HG03432 (cell line): ENCODE results near the gene KIFC3.
"Not testable (repeated sequence)": the region's sequence is repeated elsewhere in the genome, so short reads cannot be mapped to it uniquely, and the experiment has no call there.

ENCODE experiments used
- ATAC-seq: cut with Tn5 transposase; IDR thresholded peaks from one replicate; pipeline ENCODE4 v1.9.1; 2021; ENCODE audit warnings: mild to moderate bottlenecking, moderate library complexity; ENCODE audit not compliant: unreplicated experiment

KIFC3 gene

DNA sequence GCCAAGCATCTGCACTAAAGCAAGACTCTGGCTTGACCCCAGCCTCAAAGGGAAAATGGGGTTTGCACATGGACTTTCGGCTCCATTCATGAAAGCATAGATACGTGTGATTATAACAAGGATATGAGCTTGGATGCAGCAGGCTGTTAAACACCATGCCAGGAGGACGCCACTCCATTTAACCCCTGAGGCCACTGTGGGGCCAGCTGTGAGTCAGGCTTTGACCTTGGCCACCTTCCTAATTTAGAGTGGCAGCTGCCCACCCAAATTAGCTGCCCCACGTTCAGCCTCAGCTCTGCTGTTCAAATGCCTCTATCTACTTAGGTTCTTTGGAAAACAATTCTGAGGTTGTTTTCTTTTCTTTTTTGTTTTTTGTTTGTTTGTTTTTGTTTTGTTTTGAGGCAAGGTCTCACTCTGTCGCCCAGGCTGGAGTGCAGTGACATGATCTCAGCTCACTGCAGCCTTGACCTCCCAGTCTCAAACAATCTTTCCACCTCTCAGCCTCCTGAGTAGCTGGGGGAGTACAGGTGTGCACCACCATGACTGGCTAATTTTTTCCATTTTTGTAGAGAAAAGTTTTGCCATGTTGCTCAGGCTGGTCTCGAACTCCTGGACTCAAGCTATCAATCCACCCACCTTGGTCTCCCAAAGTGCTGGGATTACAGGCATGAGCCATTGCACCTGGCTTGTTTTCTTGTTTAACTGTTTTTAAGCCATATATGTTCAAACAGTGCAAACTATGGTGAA is 23.2 kb upstream of the KIFC3 start:
- ATAC-seq, result no peak

DNA sequence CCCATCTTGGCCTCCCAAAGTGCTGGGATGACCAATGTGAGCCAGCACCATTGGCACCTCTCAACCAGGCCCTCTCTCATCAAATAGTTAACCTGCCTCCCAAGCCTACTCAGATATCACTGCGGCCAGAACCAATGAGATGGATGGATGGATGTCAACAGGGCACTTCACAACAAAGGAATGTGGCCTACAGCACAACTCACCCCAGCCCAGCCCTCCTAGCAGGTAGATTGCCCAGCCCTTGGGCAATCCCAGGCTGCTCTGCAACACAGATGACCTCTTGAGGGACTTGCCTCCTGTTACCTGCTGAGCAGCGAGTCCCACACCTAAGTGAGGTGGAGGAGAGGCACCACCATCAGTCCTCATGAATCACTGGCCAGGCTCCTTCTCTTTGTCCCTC is 22.6 kb upstream of the KIFC3 start:
- no peak for ATAC-seq

DNA sequence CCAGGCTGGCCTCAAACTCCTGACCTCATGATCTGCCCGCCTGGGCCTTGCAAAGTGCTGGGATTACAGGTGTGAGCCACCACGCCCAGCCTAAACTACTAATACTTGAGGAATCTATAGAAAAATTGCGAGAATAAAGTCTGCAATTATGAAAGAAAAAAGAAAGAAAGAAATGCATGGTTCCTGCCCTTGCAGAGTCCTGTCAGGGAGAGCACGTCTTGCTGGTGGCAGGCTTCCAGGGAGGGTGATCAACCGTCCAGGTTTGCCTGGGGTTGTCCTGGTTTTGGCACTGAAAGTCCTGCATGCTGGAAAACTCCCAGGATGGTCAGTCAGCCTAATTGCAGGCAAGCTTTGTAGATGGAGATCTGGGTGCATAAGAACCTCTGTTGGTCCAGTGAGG is 21.5 kb upstream of the KIFC3 start:
- ATAC-seq, result no peak

- no peak for ATAC-seq
Observed at GRCh38 chr16:57822856-57823255, 20.6 kb upstream of the KIFC3 start.

DNA sequence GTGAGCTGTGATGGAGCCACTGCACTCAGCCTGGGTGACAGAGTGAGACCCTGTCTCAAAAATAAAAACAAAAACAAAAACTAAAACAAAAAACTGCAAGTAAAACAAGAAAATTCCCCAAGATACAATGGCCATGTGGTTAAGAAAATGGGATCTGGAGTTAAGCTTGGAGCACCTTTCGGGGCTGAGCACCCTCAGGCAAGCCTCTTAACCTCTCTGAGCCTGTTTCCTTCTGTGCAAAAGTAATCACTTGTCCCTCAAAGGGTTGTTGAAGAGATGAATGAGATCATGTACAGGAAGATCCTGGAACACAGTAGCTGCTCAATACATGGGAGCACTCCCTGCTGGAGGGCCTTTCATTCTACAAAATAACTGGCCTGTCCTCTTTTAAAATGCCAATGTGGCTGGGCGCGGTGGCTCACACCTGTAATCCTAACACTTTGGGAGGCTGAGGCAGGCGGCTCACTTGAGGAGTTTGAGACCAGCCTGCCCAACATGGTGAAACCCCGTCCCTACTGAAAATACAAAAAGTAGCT is 19.8 kb upstream of the KIFC3 start:
- no peak for ATAC-seq

GRCh38 chr16:57821149-57821971 is 19.1 kb upstream of the KIFC3 start:
- ATAC-seq, result no peak

- no peak for ATAC-seq
Observed at GRCh38 chr16:57818377-57819064, 16.2 kb upstream of the KIFC3 start.

- no peak for ATAC-seq
Observed at GRCh38 chr16:57817680-57818079, 15.4 kb upstream of the KIFC3 start.

GRCh38 chr16:57815987-57816745 is 13.9 kb upstream of the KIFC3 start:
- peak; percentile 78 for ATAC-seq

- ATAC-seq, result no peak
Observed at GRCh38 chr16:57814896-57815295, 12.6 kb upstream of the KIFC3 start.

DNA sequence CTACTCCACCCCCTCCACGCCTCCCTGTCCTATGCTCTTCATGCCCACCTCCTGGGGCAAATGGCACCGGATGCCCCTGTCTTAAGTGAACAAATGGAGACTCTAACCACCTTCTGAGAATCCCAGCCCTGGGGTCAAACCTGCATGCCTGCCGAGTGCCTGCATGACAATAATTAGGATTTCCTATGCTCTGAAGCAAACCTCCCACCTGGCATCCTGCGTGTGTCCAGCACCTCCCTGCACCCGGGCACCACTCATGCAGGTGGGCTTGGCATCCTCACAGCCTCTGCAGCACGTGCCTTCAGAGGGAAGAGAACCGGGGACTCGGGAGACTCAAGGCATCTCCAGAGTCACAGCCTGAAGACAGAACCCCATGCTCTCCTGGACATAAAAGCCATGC is 11.2 kb upstream of the KIFC3 start:
- no peak for ATAC-seq

DNA sequence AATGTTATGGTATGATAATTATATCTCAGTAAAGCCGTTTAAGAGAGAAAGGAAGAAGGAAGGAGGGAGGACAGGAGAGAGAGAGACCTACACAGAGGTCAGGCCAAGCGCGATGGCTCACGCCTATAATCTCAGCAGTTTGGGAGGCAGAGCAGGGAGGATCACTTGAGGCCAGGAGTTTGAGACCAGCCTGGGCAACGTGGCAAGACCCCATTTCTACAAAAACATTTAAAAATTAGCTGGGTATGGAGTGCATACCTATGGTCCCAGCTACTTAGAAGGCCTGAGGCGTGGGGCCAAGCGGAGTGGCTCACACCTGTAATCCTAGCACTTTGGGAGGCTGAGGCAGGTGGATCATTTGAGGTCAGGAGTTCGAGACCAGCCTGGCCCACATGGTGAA is 9.0 kb upstream of the KIFC3 start:
- ATAC-seq, result not testable (repeated sequence)

- ATAC-seq, result peak; percentile 98
Observed at GRCh38 chr16:57810197-57811031, 8.1 kb upstream of the KIFC3 start.

DNA sequence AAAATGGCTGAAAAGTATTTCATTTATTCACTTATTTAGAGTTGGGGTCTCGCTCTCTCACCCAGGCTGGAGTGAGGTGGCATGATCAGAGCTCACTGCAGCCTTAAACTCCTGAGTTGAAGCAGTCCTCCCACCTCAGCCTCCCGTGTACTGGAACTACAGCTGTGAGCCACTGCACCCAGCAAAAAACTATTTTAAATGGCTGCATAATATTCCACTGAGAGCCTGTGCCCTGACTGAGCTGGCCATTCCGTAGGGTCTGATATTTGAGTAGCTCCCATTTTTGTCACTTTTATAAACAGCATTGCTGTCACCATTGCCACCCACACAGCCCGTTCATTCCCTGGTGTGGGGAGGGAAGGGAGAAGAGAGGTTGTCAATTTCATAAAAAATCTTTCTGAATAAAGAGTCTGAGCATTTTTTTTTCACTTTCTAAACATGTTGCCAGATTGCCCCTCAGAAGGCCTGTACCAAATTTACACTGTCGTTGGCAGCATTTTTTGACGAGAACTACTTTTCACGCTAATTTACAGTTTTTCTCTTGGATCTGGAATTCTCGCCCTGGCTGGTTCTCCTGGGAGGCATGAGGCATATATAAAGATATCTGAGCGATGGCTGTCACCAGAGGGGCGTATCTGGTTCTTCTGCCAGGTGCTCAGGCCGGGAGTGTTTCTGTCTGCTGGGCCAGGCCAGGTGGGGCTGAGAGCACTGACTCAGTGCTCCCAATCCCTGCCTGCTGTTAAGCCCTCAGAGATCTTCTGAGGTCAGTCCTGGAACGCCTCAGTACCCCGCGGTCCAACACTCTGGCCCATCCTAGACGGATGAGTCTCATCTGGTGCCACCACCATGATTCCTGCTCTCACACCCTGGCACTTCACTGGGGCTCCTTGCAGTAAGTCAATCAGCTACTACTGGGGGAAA is 7.2 kb upstream of the KIFC3 start:
- ATAC-seq, result peak; percentile 25

- no peak for ATAC-seq
Observed at GRCh38 chr16:57808589-57809228, 6.4 kb upstream of the KIFC3 start.

GRCh38 chr16:57807968-57808528 is 5.8 kb upstream of the KIFC3 start:
- no peak for ATAC-seq

- no peak for ATAC-seq
Observed at GRCh38 chr16:57807252-57807967, 5.1 kb upstream of the KIFC3 start.
